Breast epithelium (tissue), 3 donors: ENCODE results near the gene FNDC3B.

Experiments
- CTCF ChIP-seq, 3 donors: fragments of 450-650 bp; IDR thresholded peaks; one replicate each; pipeline ENCODE4 v1.5.1; 2016 to 2017; ENCODE audit warnings: antibody characterized with exemption in 3 of 3, mild to moderate bottlenecking in 3 of 3, moderate library complexity in 3 of 3
- POLR2A ChIP-seq: fragments of 450-650 bp; IDR thresholded peaks from one replicate; pipeline ENCODE4 v1.6.1; 2016; ENCODE audit warnings: antibody characterized with exemption, mild to moderate bottlenecking, moderate library complexity

- TF ChIP-seq CTCF (IDR thresholded peaks at IDR 0.05) (no peak), POLR2A (no peak)
These were observed 150.7 kb downstream of the FNDC3B start for GRCh38 chr3:172189987-172190603.
